ENCODE measurements around the gene MAPRE2. TPM values are rescaled to one million over a fixed set of nuclear protein-coding genes. Genes with fewer than 3 reads are reported as not detected.

Gene MAPRE2
- total and polyA plus RNA-seq, 9 donors, result 16.2 to 59.9 (median 27.8) TPM

GRCh38 chr18:35182151-35182550 lies 140.9 kb downstream of the MAPRE2 start:
- Histone ChIP-seq H3K27ac (no peak overlapping the region), H3K27me3 (no peaks in the 10 kb centered on the region), H3K4me3 (no peak overlapping the region), H3K36me3 (no peaks in the 10 kb centered on the region), H3K4me1 (ENCODE audit: insufficient read depth) (no peaks in the 10 kb centered on the region), H3K9me3 (no peaks in the 10 kb centered on the region)
- TF ChIP-seq POLR2A (IDR thresholded peaks at IDR 0.05) (no peak), CTCF (IDR thresholded peaks at IDR 0.05) (no peak), EP300 (IDR thresholded peaks at IDR 0.05) (no peak)
- WGBS, 3 donors, result 88 to 90% (median 90%) methylated on average over 6 of the region's 6 CpGs
- intact Hi-C loops (cut with DNase I), result no loop called here
- no peak for DNase-seq

GRCh38 chr18:35183886-35184285 lies 142.7 kb downstream of the MAPRE2 start:
- Histone ChIP-seq H3K27me3 (no peaks in the 10 kb centered on the region), H3K36me3 (no peaks in the 10 kb centered on the region), H3K9me3 (no peaks in the 10 kb centered on the region), H3K4me1 (ENCODE audit: insufficient read depth) (no peaks in the 10 kb centered on the region), H3K4me3 (no peak overlapping the region), H3K27ac (no peak overlapping the region)
- 81 to 87% (median 85%) methylated on average over 5 of the region's 5 CpGs for WGBS, 3 donors
- no peak for TF ChIP-seq EP300 (IDR thresholded peaks at IDR 0.05)
- no peak for TF ChIP-seq POLR2A (IDR thresholded peaks at IDR 0.05)
- TF ChIP-seq CTCF (IDR thresholded peaks at IDR 0.05), result no peak
- intact Hi-C loops (cut with DNase I), result no loop called here
- no peak for DNase-seq

- Histone ChIP-seq H3K4me1 (ENCODE audit: insufficient read depth) (no peaks in the 10 kb centered on the region), H3K27me3 (no peaks in the 10 kb centered on the region), H3K9me3 (no peaks in the 10 kb centered on the region), H3K4me3 (no peak overlapping the region), H3K36me3 (no peaks in the 10 kb centered on the region), H3K27ac (no peak overlapping the region)
- WGBS, 3 donors, result 69 to 93% (median 69%) methylated on average over 2 of the region's 2 CpGs
- intact Hi-C loops (cut with DNase I), result no loop called here
- TF ChIP-seq CTCF (IDR thresholded peaks at IDR 0.05) (no peak), EP300 (IDR thresholded peaks at IDR 0.05) (no peak), POLR2A (IDR thresholded peaks at IDR 0.05) (no peak)
- DNase-seq, result no peak
Observed at GRCh38 chr18:35185771-35186170, 144.6 kb downstream of the MAPRE2 start.

- no peak overlapping the region for H3K27ac ChIP-seq
- intact Hi-C loops (cut with DNase I), result no loop called here
- no peaks in the 10 kb centered on the region for H3K9me3 ChIP-seq
- H3K4me3 ChIP-seq, result no peak overlapping the region
- no peaks in the 10 kb centered on the region for H3K36me3 ChIP-seq
- DNase-seq, result no peak
- no peaks in the 10 kb centered on the region for H3K27me3 ChIP-seq
- no peaks in the 10 kb centered on the region for H3K4me1 ChIP-seq (ENCODE audit: insufficient read depth)
- TF ChIP-seq CTCF (IDR thresholded peaks at IDR 0.05) (no peak), EP300 (IDR thresholded peaks at IDR 0.05) (no peak), POLR2A (IDR thresholded peaks at IDR 0.05) (no peak)
- 75 to 82% (median 81%) methylated on average over 6 of the region's 6 CpGs for WGBS, 3 donors
Observed at GRCh38 chr18:35186291-35187034, 145.2 kb downstream of the MAPRE2 start.
